DMS53 treated with DMSO at 0.1 percent for 48 hours (cell line): ENCODE results near the gene COX7B2.

ENCODE experiments used
- DNase-seq: peaks from one replicate; lab custom pipeline; 2025; ENCODE audit not compliant: unreplicated experiment; lab: John Stamatoyannopoulos, UW

The COX7B2 gene

DNA sequence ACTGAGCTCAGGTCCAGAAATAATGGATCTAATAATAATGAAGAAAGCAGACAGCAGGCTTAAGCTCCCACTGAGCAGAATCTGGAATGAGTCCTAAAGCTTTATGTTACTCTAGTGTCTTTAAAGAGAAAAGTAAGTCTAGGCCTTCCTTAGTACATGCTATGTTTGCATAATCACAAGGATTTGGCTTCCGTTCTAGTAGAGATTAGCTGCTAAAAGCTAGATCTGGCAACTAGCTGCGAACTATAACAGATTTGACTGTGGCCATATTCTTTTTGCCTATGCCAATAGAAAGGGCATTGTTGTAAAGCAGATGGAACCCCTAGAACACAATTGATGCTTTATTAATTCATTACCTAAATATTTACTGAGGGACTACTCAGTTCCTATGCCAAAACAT lies 19.0 kb downstream of the COX7B2 start:
- DNase-seq = no peak

DNA sequence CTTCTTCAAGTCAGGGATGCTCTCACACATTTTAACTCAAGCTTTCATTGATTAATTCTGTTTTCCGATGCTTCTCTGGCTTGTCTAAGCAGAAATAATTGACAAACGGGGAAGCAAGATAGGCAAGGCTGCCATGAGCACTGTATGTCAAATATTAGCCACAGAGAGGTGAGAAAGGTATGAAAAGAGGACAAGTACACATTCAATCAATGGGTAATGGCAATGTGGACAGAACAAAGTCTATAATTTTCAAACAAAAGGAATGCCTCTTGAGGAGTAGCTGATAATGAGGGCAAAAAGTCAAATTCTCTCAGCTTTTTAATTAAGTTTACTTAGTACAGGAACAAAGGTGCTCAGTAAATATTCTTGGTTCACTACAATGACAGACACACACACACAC lies 19.6 kb downstream of the COX7B2 start:
- no peak for DNase-seq

DNA sequence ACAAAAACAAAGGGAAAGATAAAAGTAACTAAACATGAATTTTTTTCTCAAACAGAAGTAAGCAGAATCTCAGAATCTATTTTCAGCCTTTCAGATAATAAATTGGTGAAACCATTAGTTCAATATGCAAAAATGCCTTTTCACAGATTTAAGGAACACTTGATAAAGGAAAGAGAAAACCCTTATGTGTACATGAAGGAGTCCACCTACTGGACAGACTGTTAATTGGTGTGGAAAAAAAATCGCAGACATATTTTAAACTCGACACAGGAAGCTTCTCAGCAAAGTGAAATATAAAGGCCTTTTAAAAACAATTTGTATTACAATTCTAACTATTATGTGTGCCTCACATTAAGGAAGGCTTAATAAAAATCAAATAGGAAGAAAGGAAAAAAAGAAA lies 22.3 kb downstream of the COX7B2 start:
- DNase-seq = peak; percentile 8

DNA sequence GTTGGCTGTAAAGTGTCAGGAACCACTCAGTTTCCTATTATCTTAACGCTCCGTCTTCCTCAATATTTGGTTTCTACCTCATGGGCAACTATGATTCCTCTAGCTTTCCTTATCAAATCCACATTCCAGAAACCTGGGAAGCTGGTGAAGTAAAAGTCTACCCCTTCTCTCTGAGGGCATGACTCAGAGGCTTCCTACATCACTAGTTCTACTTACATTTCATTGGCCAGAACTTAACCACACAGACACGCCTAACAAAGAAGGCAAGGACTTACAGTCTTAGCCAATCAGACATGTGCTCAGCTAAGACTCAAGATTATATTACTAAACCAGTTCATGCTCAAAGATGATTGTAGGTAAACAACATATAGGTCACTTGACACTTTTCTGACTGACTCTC lies 30.4 kb downstream of the COX7B2 start:
- no peak for DNase-seq

DNA sequence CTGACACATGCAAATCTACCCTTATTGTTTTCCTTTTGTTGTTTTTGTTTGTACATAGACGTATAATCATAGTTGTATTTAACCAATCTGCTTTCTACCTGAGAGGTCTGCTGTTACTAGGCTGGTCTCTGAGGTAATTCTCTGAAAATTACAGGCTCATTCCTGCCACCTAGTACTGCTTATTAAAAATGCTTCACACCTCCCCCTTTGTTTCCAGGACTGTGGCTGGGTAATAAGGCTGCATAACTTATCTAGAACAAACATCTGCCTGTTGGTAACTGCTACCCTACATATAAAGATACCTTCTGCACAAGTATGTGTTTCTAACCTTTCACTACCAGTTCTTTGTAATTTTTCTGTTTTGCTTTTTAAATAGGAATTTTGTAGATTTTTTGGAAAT lies 34.2 kb downstream of the COX7B2 start:
- DNase-seq = no peak

DNA sequence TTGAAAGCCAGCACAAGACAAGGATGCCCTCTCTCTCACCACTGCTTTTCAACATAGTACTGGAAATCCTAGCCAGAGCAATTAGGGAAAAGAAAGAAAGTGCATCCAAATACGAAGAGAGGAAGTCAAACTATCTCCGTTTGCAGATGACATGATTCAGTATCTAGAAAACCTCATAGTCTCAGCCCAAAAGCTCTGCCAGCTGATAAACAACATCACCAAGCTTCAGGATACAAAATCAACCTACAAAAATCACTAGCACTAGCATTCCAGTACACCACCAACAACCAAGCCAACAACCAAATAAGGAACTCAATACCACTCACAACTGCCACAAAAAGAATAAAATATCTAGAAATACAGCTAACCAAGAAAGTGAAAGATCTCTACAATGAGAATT lies 38.6 kb downstream of the COX7B2 start:
- DNase-seq = no peak

DNA sequence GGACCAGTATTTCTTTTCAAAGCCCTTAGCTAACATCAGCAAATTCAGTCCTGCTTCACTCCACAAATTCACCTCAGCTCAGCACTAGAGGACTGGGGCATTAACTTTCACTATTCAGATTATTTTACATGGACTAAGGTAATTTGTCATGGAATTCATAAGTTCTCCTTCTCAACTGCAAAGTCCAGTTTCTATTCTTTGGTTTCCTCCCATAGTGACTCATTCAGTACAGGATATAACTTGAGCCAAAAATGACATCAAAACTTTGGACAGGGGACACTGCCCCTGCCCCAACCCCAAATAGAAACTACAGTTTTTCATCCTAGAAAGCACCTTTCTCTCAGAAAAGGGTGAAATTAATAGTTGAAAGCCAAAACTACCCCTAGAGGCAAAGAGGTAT lies 52.7 kb downstream of the COX7B2 start:
- no peak for DNase-seq

DNA sequence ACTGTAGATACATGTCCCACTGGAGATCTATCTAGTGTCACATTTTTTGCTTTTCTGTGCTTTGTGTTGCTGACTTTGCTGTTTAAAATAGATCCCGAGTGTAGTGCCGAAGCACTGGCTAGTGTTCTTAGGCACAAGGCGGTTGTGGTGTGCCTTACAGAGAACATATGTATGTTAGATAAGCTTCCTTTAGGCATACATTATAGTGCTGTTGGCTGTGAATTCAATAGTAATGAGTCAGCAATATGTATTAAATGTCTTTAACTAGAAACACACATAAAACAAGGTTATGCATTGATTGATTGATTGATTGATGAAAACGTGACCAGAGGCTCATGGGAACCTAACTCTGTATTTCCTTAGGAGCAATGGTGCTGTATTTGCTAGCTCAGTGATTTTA lies 56.2 kb downstream of the COX7B2 start:
- no peak for DNase-seq

DNA sequence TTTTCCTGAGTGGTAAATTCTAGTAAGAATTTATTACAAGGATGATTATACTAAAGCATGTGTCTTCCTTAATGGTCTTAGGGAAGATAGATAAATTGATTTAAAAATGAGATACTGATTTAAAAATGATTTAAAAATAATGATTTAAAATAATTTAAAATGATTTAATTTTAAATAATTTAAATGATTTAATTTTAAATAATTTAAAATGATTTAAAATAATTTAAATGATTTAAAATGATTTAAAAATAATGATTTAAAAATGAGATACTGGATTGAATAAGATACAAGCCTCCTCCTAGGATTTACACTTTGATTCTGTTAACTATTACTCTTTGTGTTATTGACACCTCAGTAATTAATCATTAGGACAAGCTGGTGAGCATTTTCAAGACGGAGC lies 59.0 kb downstream of the COX7B2 start:
- no peak for DNase-seq

DNA sequence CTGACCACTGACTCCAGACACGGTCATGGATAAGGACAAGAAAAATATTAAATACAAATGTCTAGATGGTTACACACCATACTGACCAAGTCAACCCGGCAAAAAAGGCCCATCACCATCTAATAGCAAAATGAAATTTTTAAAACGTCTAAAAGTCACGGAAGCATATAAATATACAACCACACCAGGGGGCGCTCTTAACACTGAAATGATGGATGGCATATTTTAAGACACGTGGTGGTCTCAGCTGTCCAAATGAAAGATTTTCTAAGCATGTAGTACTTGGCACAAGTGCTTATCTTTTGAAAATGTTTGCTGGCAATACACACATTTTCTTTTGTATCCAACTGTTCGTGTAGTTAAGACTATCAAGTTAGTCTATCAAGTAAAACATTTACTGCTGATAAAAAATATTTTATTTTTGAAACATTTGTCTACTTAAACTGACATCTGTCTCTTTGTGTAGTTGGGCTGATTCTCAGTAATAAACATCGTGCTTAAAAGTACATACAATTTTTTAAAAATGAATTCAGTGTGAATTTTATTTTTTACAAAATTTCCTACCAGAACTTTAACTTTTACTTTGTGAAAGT lies 64.6 kb downstream of the COX7B2 start:
- peak; percentile 66 for DNase-seq

DNA sequence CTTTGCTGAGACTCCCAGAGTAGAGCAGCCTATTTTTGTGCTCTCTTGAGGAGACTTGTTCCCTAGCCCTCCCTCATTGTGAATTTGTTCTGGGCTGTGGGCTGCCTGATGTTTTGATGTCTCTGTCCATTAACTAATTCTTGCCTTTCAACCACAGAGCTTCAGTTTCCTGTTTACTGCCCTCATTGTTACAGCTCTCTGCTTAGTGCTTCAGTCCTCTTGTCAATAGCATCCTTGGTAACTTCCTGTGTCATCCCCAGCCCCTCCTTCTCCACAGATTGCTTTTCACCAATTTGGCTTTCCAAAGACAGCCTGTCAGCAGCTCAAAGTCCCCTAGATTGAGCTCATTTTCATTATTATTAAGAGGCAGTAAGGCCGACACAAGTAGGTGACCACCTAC lies 69.9 kb downstream of the COX7B2 start:
- DNase-seq = peak; percentile 34

DNA sequence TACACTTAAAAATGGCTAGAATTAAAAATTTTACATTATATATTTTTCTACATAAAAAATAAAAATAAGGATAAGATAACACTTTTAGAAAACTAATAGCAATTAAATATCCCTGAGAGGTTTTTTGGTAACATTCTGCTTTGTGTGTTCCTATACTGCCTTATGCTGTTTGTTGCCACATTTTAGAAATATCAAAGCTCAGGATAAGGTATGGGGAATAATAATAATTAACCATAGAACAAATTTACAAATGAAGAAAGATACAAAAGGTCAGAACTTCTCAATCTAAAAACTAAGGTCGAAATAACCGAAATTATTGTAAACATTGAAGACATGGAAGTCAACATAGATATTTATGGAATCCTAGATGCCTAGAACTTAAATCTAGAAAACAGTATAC lies 71.4 kb downstream of the COX7B2 start:
- no peak for DNase-seq

DNA sequence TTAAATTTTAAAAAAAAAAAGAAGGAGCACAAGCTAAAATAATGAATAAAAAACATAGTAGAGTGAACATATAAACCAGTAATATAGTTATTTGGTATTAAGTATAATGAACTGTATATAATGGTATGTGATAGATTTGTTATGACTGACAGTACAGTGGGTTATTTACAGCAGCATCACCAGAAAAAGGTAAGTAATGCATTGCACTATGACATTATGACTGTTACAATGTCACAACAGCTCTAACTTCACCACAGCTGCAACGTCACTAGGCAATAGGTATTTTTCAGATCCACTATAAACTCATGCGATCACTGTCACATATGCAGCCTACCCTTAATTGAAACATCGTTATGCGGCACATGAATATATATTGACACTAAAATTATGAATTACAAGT lies 72.5 kb downstream of the COX7B2 start:
- no peak for DNase-seq

DNA sequence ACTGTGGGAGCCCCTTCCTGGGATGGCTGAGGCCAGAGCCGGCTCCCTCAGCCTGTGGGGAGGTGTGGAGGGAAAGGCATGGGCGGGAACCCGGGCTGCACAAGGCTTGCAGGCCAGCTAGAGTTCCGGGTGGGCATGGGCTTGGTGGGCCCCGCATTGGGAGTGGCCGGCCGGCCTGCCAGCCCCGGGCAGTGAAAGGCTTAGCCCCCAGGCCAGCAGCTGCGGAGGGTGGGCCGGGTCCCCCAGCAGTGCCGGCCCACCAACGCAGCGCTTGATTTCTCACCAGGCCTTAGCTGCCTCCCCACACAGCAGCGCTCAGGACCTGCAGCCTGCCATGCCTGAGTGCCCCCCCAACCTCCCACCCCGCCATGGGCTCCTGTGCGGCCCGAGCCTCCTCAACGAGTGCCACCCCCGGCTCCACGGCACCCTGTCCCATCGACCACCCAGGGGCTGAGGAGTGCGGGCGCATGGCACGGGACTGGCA lies 78.0 kb downstream of the COX7B2 start:
- no peak for DNase-seq

DNA sequence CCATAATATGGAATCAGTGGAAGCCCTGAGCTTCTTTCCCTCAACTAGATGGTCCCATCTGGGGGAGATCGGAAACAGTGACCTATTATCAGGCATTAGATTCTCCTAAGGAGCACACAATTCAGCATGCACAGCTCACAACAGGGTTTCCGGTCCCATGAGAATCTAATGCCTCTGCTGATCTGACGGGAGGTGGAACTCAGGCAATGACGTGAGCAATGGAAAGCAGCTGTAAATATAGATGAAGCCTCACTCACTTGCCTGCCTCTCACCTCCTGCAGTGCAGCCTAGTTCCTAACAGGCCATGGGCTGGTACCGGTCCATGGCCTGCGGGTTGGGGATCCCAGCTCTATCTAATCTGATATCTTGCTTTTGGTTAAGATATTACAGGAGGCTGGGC lies 88.9 kb downstream of the COX7B2 start:
- DNase-seq = no peak

DNA sequence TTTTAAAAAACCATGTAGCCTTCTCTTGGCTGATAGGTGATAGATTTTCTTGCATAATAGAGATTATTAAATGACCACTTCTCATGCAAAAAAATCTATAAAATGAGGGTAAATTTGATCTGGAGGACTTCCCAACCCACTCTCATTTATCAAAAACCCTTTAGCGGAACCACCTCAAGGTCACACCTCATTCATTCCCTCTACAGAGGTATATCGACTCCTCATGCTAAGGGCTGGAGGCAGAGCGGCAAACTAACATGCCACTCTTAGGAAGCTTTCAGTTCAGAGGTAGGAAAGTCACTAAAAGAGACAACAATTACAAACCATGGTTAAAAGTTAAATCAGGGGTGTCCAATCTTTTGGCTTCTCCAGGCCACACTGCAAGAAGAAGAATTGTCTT lies 90.0 kb downstream of the COX7B2 start:
- no peak for DNase-seq

DNA sequence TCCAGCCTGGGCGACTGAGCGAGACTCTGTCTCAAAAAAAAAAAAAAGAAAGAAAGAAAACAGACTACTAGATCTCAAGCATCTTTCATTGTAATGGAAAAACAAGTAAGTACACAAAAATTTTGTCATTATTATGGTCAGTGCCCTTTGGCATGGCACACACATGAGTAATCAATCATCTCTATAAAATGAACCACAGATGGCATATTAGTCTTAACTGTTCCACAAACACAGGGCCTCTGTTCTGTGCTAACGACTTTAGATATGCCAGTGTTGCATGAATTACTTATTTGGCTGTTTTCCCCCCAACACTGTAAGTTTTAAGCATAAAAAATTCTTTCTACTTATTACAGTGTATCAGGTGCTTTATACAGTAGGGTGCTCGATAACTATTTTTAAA lies 90.4 kb downstream of the COX7B2 start:
- DNase-seq = no peak

DNA sequence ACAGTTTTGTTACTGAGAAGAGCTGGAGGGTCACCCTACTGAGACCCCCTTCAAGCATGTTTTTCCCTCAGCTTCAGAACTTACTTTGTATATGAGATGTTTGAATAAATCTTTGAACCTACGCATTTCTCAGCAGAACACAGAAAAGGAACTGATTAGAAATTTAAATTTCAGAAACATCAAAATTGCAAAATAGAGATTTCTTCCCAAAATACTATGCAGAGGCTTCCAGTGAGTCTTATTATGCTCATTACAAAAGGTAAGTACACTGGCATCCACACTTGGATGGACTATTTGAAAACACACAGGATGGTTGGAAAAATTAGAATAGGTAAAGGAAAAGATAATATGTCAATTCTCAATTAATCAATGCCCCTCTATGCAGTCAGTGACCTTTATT lies 91.2 kb downstream of the COX7B2 start:
- no peak for DNase-seq

DNA sequence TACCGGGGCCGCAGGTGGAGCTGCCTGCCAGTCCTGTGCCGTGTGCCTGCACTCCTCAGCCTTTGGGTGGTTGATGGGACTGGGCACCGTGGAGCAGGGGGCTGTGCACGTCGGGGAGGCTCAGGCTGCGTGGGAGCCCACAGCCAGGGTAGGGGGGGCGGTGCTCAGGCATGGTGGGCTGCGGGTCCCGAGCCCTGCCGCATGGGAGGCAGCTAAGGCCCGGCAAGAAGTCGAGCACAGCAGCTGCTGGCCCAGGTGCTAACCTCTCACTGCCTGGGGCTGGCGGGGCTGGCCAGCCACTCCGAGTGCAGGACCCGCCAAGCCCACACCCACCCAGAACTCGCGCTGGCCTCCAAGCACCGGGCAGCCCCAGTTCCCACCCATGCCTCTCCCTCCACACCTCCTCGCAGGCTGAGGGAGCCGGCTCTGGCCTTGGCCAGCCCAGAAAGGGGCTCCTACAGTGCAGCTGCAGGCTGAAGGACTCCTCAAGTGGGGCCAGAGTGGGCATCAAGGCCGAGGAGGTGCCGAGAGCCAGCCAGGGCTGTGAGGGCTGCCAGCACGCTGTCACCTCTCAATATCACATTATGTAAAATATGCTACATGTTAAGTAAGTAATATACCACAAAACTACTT lies 104.1 kb downstream of the COX7B2 start:
- DNase-seq = no peak

DNA sequence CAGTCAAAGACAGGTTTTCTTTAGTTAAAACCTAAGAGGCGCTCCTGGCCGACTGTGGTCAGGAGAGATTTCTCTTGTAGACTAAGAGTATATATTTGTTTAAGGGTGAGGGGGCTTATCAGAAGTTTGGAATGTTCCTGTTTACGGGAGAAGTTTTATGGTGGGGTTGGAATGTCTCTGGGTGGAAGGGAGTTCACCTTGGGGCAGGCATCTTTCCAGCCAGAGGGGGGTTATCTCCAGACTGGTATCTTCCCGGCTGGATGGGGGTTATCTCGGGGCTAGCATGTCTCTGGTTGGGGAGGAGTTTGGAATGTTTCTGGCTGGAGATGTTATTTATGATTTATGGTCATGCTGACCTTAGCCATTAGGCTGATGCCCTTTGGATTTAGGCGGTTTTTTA lies 116.0 kb downstream of the COX7B2 start:
- no peak for DNase-seq

DNA sequence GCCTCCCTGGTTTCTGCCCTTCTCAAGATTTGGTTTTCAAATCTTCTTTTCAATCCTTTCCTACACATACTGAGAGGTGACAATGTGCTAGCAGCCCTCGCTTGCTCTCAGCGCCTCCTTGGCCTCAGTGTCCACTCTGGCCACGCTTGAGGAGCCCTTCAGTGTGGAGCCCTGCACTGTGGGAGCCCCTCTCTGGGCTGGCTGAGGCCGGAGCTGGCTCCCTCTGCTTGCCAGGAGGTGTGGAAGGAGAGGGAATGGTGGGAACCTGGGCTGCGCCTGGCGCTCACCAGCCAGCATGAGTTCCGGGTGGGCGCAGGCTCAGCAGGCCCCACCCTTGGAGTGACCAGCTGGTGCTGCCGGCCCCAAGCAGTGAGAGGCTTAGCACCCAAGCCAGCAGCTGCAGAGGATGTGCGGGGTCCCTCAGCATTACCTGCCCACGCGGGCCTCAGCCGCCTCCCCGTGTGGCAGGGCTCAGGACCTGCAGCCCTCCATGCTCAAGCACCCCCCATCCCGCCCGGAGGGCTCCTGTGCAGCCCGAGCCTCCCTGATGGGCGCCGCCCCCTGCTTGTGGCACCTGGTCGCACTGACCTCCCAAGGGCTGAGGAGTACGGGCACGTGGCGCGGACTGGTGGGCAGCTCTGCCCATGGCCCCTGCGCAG lies 127.5 kb downstream of the COX7B2 start:
- DNase-seq = no peak

DNA sequence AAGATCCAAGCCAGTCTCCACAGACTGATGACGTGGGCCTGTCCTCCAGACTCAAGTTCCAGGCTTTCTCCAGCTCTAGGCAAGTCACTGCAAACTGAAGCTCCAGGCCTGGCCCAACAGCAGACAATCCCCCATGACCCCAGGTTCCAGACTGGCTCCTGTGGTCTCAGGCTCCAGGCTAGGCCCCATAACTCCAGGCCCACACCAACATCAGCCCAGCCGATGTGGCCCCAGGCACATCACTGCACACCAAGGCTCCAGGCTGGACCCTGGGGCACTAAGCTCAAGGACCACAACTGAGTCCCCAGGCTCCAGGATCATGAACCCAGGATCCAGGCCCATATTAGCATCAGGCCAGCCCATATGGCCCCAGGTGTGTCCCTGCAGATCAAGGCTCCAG lies 143.6 kb downstream of the COX7B2 start:
- DNase-seq = no peak

DNA sequence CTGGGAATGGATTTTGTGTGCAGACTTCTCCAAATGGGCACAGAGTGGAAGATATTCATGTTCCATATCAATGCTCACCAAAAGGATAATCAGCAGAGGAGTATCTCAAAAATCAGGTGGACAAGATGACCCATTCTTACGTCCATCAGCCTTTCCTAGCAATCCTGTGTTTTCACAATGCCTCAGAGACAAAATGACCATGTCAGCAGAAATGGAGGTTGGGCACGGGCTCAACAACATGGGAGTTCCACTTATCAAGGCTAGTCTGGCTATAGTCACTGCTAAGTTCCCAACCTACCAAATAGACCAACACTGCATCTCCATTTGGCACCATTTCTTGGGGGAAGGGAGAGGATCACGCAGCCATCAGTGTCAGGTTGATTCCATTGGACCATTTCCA lies 179.0 kb downstream of the COX7B2 start:
- DNase-seq = no peak
